Kidney glomerular epithelial cell (primary cell): ENCODE results near the gene LPAR2.
"Not testable (repeated sequence)": the region's sequence is repeated elsewhere in the genome, so short reads cannot be mapped to it uniquely, and the experiment has no call there.

Experiments used
- DNase-seq: peaks from one replicate; lab custom pipeline; 2025; lab: John Stamatoyannopoulos, UW

The LPAR2 gene

DNA sequence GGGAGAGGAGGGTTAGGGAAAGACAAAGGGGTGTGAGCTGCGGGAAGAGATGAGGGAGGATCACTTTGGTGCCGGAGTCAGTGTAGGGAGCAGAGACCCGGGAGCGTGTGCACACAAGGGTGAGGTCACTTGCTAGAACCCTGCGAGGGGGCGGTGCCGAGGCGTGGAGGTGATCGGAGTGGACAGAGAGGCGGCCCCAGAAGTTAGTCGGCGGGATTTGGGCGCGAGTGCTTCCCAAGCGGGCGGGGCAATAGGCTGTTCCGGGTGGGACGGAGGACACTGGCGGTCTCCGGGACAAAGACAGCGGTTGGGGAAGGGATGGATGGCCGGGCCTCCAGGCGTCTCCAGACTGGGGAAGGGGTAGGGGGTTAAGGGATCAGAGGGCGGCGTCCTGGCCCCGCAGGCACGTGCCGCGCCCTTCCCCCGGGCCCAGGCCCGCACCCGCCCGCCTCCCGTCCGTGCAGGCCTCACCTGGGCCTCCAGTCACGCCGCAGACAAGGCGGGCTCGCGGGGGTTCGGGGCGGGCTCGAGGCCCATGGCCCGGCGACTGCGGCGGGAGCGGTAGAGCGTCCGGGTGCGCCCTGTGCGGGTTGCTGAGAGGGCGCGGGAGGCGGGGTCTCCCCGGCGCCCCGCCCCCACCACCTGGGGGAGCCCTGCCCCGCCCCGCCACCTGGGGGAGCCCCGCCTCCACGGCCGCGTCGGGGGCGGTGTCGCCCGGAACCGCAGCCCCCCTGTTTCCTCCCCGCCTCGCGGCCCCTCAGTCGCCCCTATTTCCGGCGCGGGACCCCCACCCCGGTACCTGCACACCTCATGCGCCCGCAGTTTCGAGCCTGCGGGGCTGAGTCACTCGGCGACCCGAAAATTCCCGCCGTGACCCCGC is at the start of gene LPAR2:
Gene LPAR2, minus strand, starts transcription at position 600 of the 880 bp plus-strand sequence. CDS start 945 bp downstream, outside the sequence.
- DNase-seq: peak; percentile 17

DNA sequence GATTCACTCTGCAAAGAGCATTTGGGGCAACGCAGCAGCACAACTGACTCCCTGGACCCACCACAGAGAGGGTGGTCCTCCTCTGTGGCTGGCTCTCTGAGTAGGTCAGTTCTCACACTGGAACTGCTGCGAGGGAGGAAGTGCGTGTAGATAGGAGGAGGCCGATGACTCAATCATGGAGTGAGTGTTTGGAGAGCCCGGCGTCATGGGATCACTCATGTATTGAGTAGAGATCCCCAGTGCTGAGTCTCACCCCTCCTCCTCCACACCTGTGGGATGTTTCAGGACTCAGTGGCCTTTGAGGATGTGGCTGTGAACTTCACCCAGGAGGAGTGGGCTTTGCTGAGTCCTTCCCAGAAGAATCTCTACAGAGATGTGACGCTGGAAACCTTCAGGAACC is 49.6 kb upstream of the LPAR2 start:
- DNase-seq: no peak

GRCh38 chr19:19674315-19674714 is 46.3 kb upstream of the LPAR2 start:
- DNase-seq: no peak

GRCh38 chr19:19672816-19673215 is 44.8 kb upstream of the LPAR2 start:
- DNase-seq: no peak

DNA sequence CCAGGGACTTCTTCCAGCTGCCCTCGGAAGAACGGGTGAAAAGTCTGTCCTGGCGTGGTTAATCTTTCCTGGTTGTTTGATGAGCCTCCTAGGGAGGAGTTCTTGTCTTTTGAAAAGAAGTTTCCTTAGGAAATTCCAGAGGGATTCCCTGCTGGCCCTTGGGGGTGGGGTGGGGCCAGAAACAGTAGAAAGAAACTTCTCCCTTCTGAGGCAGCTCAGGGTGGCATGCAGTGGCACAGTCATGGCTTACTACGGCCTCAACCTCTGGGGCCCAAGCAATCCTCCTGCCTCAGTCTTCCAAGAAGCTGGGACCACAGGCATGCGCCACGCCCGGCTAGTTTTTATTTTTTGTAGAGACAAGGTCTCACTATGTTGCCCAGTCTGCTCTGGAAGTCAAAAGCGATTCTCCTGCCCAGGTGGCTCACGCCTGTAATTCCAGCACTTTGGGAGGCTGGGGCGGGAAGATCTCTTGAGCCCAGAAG is 42.1 kb upstream of the LPAR2 start:
- no peak for DNase-seq

- peak; percentile 87 for DNase-seq
These were observed 40.4 kb upstream of the LPAR2 start, which contains the start of gene ZNF101 for GRCh38 chr19:19668230-19669012. Gene ZNF101 (plus strand): TSS chr19:19668839. CDS start chr19:19668964, 125 bp downstream.

DNA sequence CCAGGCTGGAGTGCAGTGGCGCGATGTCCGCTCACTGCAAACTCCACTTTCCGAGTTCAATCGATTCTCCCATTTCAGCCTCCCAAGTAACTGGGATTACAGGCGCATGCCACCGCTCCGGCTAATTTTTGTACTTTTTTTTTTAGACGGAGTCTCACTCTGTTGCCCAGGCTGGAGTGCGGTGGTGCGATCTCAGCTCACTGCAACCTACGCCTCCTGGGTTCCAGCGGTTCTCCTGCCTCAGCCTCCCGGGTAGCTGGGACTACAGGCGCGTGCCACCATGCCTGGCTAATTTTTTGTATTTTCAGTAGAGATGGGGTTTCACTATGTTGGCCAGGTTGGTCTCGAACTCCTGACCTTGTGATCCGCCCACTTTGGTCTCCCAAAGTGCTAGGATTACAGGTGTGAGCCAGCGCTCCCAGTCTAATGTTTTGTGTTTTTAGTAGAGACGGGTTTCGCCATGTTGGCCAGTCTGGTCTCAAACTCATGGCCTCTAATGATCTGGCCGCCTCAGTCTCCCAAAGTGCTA is 37.5 kb upstream of the LPAR2 start:
- not testable (repeated sequence) for DNase-seq

- peak; percentile 99 for DNase-seq
These were observed 35.5 kb upstream of the LPAR2 start, which contains the start of gene ATP13A1 for GRCh38 chr19:19663256-19664120. Gene ATP13A1 (minus strand): TSS chr19:19663676. CDS start chr19:19663666, 10 bp downstream.

GRCh38 chr19:19662871-19663255 is 34.8 kb upstream of the LPAR2 start:
- peak; percentile 20 for DNase-seq

DNA sequence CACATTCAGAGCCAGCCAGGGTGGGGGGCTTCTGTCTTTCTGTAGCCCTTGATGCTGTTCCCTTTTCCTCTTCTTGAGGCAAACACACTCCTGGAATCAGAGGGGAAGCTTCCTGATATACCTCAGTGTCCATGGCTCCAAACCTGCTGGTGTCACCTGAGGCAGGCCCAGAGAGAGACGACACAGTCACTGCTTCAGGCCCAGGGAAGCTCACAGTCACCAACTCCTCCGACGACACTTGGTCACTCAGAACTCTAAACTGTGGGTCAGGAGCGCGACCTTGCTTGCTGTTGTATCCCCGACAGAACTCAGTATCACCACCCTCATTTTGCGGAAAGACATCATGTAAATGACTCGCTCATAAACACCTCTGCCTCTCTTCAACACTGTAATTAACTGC is 34.3 kb upstream of the LPAR2 start:
- no peak for DNase-seq

DNA sequence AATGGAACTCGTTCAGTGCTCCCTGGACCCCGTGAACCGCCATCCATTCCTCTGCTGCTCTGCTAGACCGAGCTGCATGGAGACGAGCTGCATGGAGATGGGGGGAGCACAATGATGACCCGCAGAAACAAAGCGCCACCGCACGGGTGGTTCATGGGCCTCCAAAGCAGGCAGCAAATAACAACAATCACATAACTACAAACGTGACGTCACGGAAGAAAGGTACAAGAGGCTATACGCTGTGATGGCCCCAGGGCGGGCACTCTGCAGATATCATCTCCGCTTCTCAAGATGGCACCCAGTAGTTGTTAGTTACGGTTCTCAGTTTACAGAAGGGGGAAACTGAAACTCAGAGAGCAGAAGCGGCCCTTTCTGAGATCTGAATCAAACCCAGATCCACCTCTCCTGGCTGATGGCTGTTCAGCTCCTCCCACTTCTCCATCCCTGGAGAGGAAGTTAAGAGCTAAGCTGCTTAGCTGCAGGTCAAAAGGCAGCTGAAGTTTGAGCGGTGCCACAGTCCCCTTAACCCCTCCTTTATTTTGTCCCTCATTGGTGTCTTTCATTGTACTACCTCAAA is 33.7 kb upstream of the LPAR2 start:
- no peak for DNase-seq

GRCh38 chr19:19661141-19661674 is 33.2 kb upstream of the LPAR2 start:
- DNase-seq: no peak

DNA sequence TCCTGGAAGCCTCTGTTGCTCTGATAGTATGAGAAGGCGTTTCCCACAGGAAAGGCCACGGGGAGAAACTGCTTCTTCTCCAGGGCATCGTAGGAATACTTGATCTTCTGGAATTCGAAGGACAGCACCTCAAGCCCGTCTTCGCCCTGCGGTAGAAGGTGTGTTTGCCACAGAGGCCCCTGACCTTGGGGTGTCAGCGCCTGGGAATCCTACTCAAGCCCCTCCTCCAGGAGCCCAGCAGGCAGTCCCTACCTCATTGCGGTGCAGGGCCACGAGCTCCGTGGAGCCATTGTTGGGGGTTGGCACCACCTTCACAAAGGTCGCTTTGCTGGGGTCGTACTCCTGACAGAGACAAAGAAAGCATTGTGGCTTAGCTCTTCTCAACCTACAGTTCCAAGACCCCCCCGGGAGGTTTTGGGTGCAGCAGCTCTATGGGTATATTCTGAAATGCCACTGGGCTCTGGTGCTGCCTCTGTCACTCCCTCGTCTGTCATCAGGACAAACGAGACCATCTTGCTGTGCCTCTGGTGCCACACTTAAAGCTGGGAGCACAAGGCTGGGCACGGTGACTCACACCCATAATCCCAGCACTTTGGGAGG is 31.7 kb upstream of the LPAR2 start:
- DNase-seq: no peak

- DNase-seq: no peak
These were observed 29.4 kb upstream of the LPAR2 start for GRCh38 chr19:19657397-19657783.

DNA sequence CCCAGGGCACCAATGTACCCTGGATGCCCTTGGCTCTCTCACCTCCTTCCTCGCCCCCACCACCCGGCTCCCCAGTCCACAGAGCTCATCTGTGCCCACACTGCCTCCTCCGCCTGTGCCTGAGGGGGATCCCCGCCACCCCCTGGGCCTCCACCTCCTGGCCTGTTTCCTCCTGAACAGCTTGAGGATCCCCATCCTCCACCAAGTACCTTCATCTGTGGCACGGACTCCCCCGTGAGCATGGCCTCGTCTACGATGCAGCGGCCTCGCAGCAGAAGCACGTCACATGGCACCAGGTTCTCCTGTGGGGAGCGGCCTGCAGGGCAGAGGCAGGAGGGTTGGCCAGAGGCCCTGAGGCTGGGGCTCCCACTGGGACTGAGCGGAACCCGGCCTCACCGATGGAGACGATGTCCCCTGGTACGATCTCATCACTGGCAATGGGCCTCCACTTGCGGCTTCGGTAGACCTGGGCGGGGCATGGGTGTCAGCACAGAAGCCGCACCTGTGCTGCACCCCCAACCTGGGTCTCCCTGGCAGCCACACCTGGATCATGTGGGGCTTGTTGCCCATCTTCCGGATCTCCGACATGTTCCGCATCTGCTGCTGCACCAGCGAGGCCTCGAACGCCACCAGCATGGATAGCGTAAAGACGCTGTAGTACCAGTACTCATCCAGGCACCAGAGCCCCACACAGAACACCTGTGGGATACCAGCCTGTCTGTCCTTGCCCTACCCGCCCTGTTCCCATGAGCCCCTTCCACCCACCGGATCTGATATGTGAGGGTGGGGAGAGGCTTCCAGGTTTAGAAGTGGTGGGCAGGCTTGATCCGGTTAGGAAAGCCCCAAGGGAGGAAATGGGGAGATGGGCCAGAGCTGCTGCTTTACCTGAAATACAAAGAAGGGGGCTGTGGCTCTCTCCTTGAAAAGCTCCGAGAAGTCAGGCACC is 28.7 kb upstream of the LPAR2 start:
- DNase-seq: no peak

DNA sequence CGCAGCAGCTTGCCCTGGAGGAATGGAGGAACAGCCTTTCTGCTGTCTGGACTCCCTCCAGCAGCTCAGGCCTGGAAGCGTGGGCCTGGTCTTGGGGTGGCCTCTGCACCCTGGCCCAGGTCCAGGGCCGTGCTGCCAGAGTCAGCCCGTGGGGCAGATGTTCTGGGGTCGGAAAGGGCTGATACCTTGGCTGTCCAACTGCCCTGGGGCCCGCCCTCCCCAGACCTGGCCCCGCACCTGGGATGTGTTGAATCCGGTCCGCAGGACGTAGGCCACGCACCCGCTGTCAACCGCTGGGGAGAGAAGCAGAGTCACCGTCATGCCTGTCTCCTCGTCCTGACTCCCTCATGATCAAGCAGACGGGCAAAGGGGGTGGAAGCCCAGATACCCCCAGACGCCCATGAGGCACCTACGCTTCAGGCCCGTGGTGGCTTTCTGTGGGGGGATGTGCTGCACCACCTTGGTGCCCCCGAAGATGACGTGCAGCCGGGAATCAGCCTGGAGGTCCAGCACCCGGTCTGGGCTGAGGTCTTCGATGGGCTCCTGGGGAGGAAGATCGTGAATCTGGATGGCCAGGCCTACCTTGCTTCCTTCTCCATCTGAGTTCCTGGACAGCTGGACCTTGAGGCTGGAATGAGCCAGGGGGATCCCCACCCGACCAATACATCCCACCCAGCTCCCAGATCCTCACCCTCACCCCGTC is 27.8 kb upstream of the LPAR2 start:
- DNase-seq: no peak

DNA sequence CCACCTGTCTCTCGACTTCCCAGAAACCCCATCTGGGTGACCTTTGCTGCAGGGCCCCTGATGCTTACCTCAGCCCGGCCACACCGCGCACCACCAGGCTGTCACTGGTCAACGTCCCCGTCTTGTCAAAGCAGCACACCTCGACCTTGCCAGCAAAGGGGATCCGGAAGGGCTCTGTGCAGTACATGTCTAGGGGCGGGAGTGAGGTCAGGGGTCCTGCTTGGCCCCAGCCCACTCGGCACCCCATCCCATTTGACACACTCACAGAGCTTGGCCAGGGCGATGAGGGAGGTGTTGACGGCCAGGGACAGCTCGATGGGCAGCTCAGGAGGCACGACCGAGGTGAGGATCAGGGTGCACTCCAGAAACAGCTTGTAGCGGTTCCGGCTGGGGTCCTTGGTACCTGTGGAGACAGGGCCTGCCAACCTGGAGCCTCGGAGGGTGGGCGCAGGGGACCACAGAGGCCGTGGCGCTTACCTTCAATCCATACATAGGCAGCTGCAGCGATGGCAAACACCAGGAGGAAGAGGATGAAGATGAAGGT is 27.1 kb upstream of the LPAR2 start:
- no peak for DNase-seq

DNA sequence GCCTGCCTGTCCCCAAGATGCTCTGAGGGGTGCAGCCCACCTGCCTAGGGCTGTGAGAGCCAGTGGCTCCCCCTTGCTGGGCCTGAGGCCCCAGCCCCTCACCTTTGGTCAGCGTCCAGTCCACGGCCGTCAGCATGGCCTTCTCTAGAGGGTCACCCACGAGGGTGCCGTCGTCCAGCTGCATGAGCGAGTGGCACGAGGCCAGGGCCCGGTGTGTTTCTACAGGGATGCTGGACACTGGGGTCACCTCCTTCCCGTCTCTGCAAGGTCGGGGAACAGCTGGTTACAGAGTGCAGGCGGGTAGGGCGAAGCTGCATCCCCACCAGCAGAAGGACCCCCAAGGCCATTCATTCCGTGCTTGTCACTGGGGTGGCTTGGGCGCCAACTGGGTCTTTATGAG is 26.4 kb upstream of the LPAR2 start:
- DNase-seq: no peak
